GM12878 (cell line): Measurements from ENCODE around the gene ZC3H8.

Source experiments
- CBX5 ChIP-seq: sonication (generic); IDR thresholded peaks from 2 replicates; pipeline ENCODE4 v1.6.1; 2016; ENCODE audit warnings: low read depth, moderate library complexity, mild to moderate bottlenecking, inconsistent platforms
- CREM ChIP-seq: IDR thresholded peaks from 2 replicates; pipeline ENCODE4 v1.6.1; 2014; ENCODE audit warnings: antibody characterized with exemption, low read depth
- EP300 ChIP-seq, 2 experiments: fragments of 150-350 bp in 1 of 2; IDR thresholded peaks; 2 replicates each; pipeline ENCODE4 v1.6.1; 2011 to 2012; ENCODE audit warnings: low read depth in 2 of 2, low read length in 2 of 2, borderline replicate concordance in 1 of 2, improper control_type of control experiment in 1 of 2, inconsistent platforms in 1 of 2; ENCODE audit not compliant: control insufficient read depth in 1 of 2
- POLR2A ChIP-seq: IDR thresholded peaks from 2 replicates; pipeline ENCODE4 v1.6.1; 2011; ENCODE audit warnings: low read depth, mild to moderate bottlenecking, low read length
- RFX5 ChIP-seq: IDR thresholded peaks from 2 replicates; pipeline ENCODE4 v1.6.1; 2011; ENCODE audit warnings: low read depth, low read length, improper control_type of control experiment
- SIN3A ChIP-seq: IDR thresholded peaks from 2 replicates; pipeline ENCODE4 v1.6.1; 2012; ENCODE audit warnings: low read depth, low read length, improper control_type of control experiment
- STAT1 ChIP-seq: fragments of 450-650 bp; conservative IDR thresholded peaks from 2 replicates; pipeline ENCODE4 v1.6.1; 2014; ENCODE audit warnings: antibody characterized with exemption, mild to moderate bottlenecking
- TARDBP ChIP-seq: IDR thresholded peaks from 2 replicates; pipeline ENCODE4 v1.6.1; 2016; ENCODE audit warnings: borderline replicate concordance
- TF ChIP-seq, protein P1 (sequence below): fragments of 450-650 bp; IDR thresholded peaks from 2 replicates; pipeline ENCODE4 v1.6.1; 2017; ENCODE audit warnings: borderline replicate concordance
- TF ChIP-seq, protein P2 (sequence below): fragments of 450-650 bp; IDR thresholded peaks from 2 replicates; pipeline ENCODE4 v1.6.1; 2016; ENCODE audit warnings: mild to moderate bottlenecking

DNA sequence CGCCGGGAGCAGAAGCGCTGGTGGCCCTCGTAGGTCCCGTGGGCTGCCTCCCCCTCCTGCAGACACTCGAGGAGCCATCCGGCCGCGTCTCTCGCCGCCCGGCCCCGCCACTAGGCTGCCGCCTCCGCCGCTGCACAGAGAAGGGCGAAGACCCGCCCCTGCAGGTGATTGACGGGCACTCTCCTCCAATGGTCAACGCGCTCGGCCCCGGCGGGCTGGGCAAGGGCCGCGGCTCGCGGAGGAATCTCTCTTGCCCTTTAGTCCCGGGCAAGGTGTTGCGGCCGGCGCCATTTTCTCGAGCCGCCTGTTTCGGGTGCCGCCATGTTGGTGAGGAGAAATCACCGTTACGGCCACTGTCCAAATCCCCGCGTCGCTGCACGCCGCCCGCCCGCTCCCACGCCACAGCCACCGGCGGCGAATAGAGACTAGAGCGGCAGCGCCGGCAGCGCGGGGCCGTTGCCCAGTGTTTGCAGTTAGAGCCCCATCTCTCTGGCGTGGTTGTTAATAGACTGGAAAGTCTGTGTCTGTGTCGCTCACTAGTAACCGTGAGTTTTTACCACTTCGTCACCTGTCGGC, 20.6 kb upstream of the ZC3H8 start, which contains the start of gene ZC3H6:
- TF ChIP-seq, protein P1, sequence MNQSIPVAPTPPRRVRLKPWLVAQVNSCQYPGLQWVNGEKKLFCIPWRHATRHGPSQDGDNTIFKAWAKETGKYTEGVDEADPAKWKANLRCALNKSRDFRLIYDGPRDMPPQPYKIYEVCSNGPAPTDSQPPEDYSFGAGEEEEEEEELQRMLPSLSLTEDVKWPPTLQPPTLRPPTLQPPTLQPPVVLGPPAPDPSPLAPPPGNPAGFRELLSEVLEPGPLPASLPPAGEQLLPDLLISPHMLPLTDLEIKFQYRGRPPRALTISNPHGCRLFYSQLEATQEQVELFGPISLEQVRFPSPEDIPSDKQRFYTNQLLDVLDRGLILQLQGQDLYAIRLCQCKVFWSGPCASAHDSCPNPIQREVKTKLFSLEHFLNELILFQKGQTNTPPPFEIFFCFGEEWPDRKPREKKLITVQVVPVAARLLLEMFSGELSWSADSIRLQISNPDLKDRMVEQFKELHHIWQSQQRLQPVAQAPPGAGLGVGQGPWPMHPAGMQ = no peak
- TF ChIP-seq EP300 (IDR thresholded peaks at IDR 0.05; ENCODE audit: borderline replicate concordance in 1 of 2, control insufficient read depth in 1 of 2, low read depth in 2 of 2, low read length in 2 of 2) (no peak), CREM (peak; percentile 81), TARDBP (peak; percentile 97), STAT1 (peak; percentile 78; the same call in 1 of the 2 replicates), RFX5 (peak; percentile 51; the same call in 1 of the 2 replicates), POLR2A (peak; percentile 95), CBX5 (peak; percentile 88; the same call in 1 of the 2 replicates), SIN3A (peak; percentile 64; the same call in 1 of the 2 replicates)
- TF ChIP-seq, protein P2, sequence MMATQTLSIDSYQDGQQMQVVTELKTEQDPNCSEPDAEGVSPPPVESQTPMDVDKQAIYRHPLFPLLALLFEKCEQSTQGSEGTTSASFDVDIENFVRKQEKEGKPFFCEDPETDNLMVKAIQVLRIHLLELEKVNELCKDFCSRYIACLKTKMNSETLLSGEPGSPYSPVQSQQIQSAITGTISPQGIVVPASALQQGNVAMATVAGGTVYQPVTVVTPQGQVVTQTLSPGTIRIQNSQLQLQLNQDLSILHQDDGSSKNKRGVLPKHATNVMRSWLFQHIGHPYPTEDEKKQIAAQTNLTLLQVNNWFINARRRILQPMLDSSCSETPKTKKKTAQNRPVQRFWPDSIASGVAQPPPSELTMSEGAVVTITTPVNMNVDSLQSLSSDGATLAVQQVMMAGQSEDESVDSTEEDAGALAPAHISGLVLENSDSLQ = peak; percentile 100
